Activated naive CD4-positive, alpha-beta T cell treated with anti-CD3 and anti-CD28 coated beads, Interleukin-2, amount 50 U/mL, for 16 hours (primary cell): Measurements from ENCODE around the gene RADIL.
A peak's percentile ranks its signal among the peaks of the same experiment; 100 is the strongest.
"Not testable (repeated sequence)": the region's sequence is repeated elsewhere in the genome, so short reads cannot be mapped to it uniquely, and the experiment has no call there.

Experiments used
- DNase-seq: peaks from one replicate; pipeline ENCODE4 v3.0.0-alpha.2; 2020

The RADIL gene

DNA sequence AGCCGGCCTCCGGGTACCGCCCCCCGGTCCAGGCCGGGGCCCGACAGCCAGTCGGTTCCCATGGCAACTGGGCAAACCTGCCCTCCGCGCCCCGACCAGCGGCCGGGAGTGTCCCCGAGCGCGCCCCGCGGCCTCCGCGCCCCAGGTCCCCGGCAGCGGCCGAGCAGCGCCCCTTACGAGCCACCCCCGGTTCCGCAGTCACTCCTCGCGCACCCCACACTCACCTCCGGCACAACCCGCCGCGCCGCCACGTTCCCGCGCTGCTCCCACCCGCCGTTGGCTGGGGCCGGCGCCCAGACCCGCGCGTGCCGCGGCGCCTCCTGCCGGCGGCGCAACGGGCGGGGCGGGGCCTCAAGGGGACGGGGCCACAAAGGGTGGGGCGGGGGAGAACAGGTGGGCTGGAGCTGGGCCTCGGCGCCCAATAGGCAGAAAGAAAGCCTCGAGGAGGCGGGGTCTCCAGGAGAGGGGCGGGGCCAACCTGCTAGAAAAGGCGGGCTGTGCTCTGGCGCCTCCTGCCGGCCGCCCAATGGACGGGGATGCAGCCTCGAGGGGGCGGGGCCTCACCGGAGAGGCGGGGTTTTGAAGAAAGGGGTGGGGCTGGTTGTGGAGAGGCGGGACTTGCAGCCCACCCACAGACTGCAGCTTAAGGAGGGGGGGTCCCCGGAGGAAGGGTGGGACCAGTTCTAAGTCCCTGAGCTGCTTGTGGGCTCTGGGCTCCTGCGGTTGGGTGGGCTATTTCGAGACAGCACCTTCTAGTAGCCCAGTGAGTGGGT lies at the start of gene RADIL:
RADIL (minus strand) TSS at position 345 of the 773 bp plus-strand sequence. CDS start 5,577 bp downstream, outside the sequence.
- peak; percentile 87 for DNase-seq

- DNase-seq = no peak
Measured at GRCh38 chr7:4931943-4932342, 48.4 kb upstream of the RADIL start.

DNA sequence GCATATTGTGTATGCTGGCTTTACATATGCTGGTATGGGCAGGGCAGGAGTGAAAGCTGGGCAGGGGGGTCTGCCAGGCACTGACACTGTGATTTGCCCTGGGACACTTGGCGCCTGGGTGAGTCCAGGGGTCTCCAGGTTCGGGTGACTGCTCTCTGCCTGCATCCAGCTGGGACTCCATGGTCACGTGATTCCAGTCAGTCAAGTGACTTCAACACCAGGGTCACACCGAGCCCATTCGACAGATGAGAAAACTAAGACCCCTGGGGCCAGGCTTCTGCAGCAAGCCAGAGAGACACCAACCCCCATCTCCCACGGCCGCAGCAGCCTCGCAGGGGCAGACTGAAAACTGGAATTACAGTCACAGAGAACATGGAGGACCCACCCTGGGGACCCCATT lies 45.5 kb upstream of the RADIL start:
- DNase-seq = no peak

DNA sequence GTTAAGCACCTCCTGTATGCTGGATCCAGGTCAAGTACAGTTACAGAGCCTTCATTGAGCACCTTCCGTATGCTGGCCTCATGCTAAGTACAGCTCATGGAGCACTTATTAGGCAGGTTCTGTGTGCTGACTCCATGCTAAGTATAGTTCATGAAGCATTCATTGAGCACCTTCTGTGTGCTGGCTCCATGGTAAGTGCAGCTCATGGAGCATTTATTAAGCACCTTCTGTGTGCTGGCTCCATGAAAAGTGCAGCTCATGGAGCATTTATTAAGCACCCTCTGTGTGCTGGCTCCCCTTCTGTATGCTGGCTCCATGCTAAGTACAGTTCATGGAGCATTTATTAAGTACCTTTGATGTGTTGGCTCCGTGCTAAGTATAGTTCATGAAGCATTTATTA lies 44.9 kb upstream of the RADIL start:
- no peak for DNase-seq

DNA sequence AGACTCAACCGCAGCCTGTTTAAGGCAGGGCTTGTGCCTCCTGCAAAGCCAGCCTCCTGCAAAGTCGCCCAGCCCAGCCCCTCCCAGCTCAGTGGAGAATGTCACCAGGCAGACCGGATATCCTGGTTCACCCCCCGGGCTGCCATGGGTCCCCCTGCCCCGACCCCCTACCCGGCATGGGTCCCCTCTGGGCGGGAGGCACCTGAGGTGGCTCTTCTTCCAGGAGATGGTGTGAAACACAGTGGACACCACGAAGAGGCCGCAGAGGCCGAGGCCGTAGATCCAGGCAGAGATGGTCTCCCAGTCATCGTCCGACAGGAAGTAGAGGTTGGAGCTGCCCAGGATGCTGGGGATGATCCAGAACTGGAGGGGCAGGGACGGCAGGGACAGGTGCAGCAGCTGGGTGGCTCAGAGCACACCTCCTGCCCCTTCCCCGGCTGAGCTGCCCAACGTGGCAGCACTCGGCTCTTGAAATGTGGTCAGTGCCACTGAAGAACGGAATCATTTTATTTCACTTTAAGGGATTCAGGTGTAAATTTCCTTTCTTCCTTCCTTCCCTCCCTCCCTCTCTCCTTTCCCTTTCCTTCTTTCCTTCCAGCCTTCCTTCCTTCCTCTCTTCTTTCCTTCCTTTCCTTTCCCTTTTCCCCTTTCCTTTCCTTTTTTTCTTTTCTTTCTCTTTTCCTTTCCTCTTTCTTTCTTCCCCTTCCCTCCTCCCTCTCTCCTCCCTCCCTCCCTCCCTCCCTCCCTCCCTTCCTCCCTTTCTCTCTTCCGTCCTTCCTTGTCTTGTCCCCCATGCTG lies 36.7 kb upstream of the RADIL start:
- no peak for DNase-seq

DNA sequence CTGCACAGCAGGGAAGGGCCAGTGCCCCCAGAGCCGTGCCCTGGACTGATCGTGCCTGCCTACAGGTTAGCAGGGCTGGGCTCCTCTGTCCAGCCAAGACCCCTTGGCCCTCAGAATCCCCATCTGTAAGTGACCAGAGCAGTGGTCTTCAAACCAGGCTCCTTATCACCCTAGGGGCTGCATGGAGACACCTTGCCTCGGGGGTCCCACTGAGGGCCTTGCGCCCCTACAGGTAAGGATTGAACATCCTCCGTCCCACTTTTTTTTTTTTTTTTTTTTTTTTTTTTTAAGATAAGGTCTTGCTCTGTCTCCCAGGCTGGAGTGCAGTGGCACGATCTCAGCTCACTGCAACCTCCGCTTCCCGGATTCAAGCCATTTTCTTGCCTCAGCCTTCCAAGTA lies 32.6 kb upstream of the RADIL start:
- DNase-seq = no peak

GRCh38 chr7:4911111-4911828 lies 27.8 kb upstream of the RADIL start:
- no peak for DNase-seq

DNA sequence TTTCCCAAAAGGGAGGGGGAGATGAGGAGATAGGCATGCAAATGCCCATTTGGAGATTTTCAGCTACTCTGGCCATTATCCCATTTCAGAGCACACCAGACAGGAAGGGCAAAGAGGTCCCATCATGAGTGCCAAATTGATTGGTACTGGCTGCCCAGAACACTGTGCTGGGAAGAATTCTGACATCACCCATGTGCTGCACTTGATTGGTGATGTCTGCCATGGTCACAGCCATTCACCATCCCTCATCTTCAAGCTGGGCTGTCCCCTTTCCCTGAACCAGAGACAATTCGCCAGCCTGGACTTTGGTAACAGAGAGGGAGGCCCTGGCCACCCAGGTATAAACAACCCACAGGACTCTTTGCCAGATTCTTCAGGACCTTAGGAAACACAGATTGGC lies 23.2 kb upstream of the RADIL start:
- DNase-seq = no peak

DNA sequence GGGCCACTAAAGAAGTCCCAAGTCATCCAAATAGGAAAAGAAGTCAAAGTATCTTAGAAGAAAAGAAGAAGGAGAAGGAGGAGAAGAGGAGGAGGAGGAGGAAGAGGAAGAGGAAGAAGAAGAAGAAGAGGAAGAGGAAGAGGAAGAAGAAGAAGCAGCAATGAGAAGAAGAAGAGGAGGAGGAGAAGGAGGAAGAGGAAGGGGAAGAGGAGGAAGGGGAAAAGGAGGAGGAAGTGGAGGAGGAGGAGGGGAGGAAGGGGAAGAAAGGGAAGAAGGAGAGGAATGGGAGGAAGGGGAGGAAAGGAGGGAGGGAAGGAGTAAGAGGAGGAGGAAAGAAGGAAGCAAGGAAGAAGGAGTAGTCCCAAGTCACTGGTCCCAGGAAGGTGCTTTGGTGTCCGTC lies 21.7 kb upstream of the RADIL start:
- no peak for DNase-seq

- no peak for DNase-seq
Measured at GRCh38 chr7:4904346-4904745, 20.8 kb upstream of the RADIL start.

DNA sequence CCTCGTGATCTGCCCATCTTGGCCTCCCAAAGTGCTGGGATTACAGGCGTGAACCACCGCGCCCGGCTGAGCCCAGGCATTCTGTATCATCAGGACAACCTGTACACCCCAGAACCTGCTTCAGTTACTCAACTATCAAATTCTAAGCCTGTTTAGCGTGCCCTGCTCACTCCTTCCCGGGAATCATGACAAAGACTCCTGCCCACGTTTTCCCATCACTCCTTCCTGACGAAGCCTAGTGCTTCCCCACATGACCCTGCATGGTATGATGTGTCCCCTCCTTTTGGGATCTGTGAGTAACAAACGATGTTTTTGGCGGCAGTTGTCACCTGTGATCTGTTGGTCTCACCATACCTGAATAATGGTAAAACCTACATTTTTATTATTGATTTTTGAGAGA lies 12.2 kb upstream of the RADIL start:
- no peak for DNase-seq

DNA sequence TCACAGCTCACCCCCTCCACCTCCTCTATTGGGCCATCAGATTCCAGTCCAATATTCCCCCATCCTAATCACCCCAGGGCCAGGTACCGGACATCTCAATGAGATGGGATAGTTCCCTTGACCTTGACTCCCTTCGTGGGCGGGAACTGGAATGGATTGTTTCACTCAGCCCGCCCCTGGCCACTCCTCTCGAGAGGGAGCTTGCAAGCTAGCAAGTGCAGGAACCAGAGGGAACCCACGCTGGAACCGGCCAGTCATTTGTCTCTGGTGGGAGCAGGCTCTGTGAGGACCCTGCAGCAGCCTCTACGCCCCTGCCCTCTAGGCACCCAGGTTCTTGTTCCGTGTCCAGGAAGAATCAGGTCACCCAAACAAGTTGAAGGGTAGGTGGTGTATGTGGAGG lies 11.0 kb upstream of the RADIL start:
- no peak for DNase-seq

GRCh38 chr7:4893929-4894475 lies 10.5 kb upstream of the RADIL start:
- no peak for DNase-seq

DNA sequence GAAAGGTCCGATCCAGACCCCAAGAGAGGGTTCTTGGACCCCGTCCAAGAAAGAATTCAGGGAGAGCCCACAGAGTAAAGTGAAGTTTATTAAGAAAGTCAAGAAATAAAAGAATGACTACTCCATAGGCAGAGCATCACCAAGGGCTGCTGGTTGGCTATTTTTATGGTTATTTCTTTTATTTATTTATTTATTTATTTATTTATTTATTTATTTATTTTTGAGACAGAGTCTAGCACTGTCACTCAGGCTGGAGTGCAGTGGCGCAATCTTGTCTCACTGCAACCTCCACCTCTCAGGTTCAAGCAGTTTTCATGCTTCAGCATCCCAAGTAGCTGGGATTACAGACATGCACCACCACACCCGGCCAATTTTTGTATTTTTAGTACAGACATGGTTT lies 9.7 kb upstream of the RADIL start:
- not testable (repeated sequence) for DNase-seq

DNA sequence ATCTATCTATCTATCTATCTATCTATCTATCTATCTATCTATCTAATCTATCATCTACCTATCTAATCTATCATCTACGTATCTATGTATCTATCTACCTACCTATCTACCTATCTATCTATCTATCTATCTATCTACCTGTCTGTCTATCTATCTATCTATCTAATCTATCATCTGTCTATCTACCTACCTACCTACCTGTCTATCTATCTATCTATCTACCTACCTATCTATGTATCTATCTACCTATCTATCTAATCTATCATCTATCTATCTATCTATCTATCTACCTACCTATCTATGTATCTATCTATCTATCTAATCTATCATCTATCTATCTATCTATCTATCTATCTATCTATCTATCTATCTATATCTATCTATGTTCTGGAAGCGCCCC lies 8.0 kb upstream of the RADIL start:
- DNase-seq = not testable (repeated sequence)

GRCh38 chr7:4889682-4890081 lies 6.2 kb upstream of the RADIL start:
- DNase-seq = no peak

DNA sequence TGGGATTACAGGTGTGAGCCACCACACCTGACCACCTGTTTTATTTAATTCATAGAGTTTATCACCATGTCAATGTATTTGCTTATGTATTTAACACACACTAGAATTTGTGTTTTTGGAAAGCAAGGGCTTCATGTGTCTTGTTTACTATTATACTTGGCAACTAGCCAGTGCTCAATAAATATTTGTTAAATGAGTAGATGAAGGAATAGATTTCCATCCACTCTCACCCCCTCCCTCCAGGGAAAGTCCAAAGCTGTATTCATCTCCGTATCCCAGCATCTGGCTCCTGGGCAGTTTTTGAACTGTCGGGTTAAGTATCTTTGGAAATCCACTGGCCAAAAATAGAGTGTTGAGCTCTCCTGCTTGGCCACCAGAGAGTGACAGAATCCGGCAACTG lies 4.6 kb upstream of the RADIL start:
- no peak for DNase-seq

DNA sequence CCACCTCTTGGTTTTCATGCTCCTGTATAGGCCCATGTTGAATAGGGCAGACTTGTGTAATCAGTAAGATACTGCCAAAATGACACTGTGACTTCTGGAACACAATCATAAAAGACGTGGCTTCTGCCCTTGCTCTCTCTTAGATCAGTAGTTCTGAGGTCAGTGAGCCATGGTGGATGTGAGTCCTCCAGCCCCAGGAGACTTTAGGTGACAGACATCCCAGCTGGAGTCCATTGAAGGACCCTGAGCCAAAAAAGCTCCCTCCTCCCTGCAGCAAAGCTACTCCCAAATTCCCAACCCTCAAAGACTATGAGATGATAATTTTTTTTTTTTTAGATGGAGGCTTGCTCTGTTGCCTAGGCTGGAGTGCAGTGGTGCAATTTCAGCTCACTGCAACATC lies 3.2 kb upstream of the RADIL start:
- no peak for DNase-seq

DNA sequence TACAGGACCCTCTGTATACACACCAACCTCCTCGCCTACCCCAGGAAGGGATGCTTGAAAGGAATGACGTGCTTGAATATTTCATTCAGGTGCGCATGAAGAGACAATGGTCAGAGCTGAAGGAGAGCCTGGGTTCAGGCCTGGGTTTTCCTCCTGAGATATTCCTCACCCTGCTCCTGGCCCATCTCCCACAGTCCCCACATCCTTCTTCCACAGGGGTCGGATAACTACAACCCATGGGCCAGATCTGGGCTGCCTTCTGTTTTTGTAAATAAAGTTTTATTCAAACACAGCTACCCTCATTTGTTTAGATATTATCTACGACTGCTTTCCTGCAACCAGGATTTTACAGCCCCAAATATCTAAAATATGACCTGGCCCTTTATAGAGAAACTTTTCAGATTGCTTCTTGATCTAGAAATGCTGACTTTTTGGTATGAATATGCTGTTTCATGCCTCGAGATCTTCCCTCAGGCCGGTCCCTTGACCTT lies 1.8 kb upstream of the RADIL start:
- no peak for DNase-seq

- no peak for DNase-seq
Measured at GRCh38 chr7:4884164-4884563, 648 bp upstream of the RADIL start.

DNA sequence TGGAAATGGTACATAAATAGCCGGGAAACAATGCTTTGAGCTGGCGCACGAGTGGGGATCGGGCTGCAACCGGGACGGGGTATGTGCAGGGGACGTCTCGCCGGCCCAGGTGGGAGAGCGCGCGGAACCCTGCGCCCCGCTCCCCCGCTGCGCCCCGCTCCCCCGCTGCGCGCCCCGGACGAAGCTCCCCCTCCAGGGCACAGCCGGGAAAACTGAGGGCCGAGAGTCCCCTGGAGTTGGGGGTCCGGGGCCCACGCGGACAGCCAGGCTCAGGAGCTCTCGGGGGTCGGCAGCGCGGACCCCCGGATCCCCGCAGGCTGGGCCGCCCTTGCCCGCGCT lies 514 bp downstream of the RADIL start:
- no peak for DNase-seq

GRCh38 chr7:4882169-4883032 lies 1.1 kb downstream of the RADIL start:
- no peak for DNase-seq
